HG03342 (cell line): Measurements from ENCODE around the gene ZNF688.
"Not testable (repeated sequence)": the region's sequence is repeated elsewhere in the genome, so short reads cannot be mapped to it uniquely, and the experiment has no call there.

Experiments used
- ATAC-seq: cut with Tn5 transposase; IDR thresholded peaks from one replicate; pipeline ENCODE4 v1.9.1; 2021; ENCODE audit warnings: mild to moderate bottlenecking, moderate library complexity; ENCODE audit not compliant: unreplicated experiment

Gene ZNF688

DNA sequence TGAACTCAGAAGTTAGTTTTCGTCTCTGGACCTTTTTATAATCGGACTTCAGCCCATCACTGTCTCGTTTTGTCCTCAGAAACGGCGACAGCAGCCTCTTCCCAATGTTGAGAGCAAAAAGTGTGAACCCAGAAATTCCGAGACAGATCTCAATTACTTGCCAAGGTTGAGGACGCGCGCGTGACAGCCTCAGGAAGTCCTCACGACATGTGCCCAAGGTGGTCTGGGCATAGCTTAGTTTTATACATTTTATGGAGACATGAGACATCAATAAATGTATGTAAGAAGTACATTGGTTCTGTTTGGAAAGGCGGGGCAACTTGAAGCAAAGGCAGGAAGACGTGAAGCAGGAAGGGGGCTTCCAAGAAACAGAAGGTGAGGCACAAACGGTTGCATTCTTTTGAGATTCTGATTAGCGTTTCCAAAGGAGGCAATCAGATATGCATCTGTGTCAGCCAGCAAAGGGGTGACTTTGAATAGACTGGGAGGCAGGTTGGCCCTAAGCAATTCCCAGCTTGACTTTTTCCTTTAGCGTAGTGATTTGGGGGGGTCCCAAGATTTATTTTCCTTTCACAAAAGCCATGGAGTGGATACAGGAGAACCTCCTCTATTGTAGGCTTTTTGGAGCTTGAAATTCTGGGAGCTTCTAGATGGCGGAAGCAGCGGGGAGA, 36.3 kb downstream of the ZNF688 start:
- peak; percentile 11 for ATAC-seq

GRCh38 chr16:30534368-30535105, 37.0 kb downstream of the ZNF688 start, which contains the start of gene ZNF747:
Gene ZNF747, minus strand, starts transcription at chr16:30534858. Its CDS starts 179 bp downstream, at chr16:30534679.
- peak; percentile 49 for ATAC-seq

DNA sequence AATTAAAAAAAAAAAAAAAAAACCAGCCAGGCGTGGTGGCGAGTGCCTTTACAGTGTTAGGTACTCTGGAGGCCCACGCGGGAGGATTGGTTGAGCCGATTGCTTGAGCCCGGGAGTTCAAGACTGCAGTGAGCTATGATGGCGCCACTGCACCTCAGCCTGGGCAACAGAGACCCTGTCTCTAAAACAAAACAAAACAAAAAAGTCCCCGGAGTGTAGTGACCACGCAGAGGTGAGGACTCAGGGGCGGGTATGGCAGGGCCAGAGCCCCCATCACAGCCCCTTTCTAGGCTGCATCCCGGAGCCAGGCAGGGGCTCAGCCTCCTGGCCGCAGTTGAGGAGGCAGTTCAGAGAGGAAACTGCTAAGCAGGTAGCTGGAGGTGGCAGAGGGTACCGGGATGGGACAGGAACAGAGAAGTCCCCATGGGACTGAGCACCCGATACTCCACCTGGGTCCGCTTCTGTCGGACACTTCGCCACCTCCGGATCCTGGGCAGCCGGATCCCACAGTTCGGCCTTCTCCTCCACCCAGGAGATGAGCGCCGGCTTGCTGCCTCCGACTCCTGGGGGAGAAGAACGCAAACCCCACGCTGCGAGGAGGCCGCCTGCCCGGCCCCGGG, 37.7 kb downstream of the ZNF688 start:
- peak; percentile 17 for ATAC-seq

GRCh38 chr16:30533146-30533522, 38.4 kb downstream of the ZNF688 start:
- ATAC-seq: no peak

DNA sequence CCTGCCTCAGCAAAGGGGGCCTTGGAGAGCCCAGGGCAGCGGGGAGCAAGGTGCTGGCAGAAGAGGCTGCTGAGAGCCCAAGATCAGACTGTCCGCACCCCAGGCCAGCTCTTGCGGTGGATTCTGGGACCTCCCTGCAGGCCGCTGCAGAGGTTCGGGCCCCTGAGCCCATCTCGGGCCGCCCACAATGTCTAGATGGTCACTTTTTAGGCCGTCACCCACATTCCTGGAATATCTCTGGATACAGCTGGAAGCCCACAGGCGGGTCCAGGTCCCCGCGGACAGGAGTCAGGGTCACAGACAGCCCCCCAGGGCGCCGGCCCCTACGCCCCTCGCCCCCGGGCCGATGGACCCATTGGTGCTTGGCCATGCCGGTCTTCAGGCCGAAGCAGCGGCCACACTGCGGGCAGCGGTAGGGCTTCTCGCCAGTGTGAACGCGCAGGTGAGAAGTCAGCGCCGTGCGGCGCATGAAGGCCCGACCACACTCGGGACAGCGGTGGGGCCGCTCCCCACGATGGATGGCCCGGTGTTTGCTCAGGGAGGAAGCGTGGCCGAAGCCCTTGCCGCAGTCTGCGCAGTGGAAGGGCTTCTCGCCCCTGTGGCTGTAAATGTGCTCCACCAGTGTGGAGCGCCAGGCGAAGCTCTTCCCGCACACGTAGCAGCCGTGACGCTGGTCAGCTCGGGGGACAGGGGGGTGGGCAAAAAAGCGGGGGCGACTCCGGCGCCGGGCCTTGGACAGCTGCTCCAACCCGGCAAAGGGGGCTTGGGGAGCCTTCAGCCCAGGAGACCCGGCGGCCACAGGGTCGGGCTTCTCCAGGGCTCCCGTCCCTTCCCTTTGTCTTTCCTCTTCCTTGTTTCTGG, 39.0 kb downstream of the ZNF688 start:
- no peak for ATAC-seq

DNA sequence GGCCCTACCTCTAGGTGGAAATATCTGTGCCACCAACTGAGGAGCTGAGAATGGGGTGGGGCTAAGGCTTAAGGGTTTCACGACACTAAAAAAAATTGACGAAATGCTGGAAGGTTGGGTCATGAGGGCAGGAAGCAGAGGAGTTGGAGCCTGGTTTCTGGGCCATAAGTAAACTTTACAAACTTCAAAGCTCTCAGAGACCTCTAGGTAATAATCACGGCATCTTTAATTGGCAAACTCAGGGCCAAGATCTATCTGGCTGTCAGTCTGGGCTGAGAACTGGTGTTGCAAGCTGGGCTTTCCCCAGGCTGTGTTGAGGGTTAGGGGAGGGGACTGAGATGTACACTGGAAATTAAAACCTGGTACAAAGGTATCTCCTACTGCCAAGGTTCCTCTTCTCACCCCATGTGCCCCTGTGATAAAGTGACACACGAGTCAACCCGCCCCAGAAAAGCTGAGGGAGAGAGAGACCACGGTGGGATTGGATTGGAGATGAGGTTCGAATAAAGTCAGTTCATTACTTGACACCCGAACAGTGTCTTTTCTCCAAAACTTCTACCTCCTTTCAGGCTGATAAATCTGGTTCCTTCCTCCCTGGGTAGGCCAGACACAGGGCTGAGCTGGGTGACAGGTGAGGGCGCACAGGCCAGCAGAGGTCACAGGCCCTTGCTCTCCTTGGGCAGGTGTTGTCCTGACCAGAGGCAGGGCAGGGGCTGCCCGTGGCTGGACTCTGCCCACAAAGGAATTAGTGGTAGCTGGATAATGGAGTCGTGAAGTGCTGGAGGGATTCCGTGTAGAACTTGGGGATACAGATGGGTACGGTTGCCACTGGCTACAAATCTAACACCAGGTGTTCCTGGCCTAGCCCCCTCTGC, 41.1 kb downstream of the ZNF688 start:
- ATAC-seq: no peak

DNA sequence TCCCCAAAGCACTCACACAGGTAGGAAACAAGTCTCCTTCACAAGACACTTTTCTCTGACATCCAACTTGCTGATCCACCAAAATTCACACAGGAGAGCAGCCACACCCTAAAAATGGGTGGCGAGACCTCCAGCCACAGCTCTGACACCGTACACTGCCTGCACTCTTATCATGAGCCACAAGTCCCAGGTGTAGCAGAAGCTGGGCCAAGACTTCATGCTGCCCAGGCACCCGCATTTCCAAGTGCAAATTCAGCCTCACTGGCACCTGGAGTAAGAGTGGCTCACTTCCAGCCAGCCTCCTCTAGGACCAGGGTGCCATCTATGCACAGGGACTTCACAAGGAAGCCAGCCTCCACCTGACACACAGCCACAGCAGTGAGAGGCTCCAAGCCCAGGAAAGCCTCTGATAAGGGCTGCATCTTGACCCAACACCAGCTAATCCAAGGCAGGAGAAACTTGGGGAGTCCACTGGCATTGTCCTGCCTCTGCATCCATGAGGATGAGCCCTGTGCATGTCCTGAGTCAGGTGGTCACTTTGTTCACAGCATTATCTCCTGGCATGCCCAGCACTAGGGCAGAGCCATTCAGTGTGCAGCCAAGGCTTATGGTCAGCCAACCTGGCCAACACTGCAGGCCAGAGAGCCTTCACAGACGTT, 42.6 kb downstream of the ZNF688 start:
- ATAC-seq: no peak

DNA sequence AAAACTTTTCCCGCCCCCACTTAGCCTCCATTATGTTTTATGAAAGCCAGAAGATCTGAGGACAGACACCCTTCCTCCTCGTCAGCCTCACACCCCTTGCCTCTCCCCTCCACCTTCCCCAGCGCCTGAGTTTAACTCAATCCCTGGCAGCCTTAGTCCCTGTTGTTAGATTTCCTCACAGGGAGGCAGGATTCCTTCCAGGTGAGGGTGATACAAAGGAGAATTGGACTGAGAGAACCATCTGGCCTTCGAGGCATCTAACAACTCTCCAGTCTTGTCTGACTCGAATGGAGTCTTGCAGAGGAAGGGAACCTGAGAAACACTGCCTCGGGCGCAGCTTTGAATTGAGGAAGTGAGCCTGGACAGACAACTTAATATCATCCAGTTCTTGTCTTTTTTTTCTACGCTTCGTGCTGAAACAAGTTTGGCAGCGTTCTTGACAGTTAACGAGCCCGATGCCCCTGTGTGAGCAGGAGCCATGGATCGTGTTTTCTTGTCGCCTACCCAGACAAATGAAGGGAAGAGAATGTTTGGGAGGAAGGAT, 43.8 kb downstream of the ZNF688 start:
- no peak for ATAC-seq

DNA sequence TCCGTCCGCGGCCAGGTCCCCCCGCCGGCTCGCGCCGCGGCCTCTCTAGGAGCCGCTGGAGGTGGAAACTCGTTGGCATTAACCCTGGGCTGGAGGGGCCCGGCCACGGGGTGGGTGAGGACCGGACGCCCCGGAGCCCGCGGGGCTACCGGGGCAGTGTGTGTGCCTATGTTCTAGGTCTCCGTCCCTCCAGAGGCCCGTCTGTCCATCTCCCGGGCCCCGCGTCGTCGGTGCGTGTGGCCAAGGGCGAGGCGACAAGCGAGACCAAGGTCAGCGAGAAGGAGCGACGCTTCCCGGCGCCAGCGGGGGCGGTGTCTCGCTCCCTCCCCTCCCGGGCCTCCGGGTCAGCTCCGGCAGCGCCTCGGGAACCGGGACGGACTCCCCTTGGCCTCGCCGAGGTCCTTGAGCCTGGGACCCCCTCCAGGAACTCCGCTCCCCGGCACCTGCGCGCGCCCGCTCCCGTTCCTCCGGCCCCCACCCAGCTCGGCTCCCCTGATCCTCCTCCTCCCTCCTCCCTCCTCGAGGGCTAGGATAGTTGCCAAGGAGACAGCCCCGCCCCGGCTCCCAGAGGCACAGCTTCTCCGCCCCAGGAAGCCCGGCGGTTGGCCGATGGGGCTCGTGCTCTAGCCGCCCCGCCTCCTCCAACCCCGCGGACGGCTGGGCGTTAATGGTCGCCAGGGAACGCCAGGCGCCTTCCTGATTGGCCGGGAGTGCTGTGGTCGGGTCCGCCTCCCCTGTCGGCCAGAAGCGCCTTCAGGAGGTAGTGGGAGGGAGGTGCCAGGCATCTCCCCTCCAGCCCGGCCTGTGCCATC, 44.5 kb downstream of the ZNF688 start:
- ATAC-seq: peak; percentile 79

DNA sequence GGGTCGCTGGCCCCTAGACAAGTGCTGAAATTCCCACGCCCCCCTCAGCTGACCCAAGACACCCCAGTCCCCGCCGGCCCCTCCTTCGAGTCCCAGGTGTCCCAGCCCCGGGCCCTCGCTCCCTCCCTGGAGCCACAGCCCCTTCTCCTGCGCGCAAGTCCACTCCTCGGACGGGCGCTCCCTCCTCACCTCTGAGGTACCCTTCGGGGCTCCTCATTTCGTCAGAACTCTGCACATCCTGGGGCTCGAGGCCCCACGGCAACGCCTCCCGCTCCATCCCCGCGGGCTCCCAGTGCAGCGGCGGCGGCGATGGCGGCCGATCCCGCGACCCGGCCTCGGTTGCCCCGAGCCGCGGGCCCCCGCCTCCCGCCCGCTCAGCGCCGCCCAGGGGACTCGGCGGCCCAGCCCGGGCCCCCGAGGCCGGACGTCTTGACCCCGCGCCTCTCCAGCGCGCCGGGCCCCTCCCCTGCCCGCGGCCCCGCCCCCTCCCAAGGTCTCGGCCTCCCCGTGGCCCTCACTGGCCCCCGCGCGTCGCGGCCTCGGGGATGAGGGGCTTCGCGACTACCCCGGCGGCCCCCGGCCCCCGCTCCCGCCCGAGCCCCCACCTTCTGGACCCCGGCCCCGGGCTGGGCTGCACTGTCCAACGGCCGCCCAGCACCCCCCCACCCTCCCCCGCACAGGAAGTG, 45.2 kb downstream of the ZNF688 start, which contains the start of gene ZNF768:
Gene ZNF768 (minus strand): TSS at position 430 of the 686 bp plus-strand sequence. CDS start 153 bp downstream, at position 277.
- ATAC-seq: no peak

GRCh38 chr16:30525844-30526136, 45.7 kb downstream of the ZNF688 start:
- no peak for ATAC-seq

- ATAC-seq: no peak
These were observed 46.6 kb downstream of the ZNF688 start for GRCh38 chr16:30524575-30525568.

GRCh38 chr16:30523768-30524574, 47.5 kb downstream of the ZNF688 start:
- no peak for ATAC-seq

- ATAC-seq: not testable (repeated sequence)
These were observed 48.6 kb downstream of the ZNF688 start for GRCh38 chr16:30522702-30523463.
